ENCODE measurements around the gene CTNNBIP1.

CTNNBIP1 gene

DNA sequence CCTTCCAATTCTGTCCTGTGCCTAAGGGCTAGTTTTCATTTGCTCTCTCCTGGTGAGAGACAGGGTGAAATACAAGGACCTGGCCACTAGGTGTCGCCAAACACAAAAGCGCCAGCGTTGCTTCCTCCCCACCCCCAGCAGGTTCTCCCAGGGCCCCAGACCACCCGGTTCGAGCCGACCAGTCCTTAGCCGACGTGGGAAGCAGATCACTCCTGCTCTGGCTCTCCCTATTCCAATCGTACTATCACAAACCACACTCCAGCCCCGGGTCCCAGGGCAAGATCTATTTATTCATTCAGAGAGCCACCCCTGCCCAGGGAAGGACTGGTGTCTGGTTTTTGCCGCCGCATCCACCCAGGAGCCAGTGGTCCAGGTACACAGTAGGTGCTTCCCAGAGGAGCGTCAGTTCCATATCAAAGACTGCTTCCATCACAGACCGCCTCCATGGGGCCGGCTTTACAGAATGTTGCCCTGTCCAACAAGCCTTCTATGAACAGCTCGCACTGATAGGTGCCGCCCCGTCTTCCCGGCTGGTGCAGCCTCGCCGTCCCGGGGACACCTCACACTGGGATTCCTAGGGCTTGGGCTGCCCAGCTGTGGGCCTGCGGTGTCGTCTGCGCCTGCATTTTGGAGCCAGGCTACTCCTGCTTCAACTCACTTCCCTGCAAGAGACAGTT, 35.0 kb downstream of the CTNNBIP1 start:
- H3K4me3 ChIP-seq (ENCODE audit: low read depth, low read length) = no peak overlapping the region
- H3K4me1 ChIP-seq (ENCODE audit: control insufficient read depth, insufficient read depth, low read length) = no peaks in the 10 kb centered on the region; the same call in 1 of the 2 replicates
- H3K36me3 ChIP-seq (ENCODE audit: control insufficient read depth in 2 of 2, insufficient read depth in 1 of 2, low read length in 2 of 2) = peaks cover 0 to 9% of the 10 kb centered on the region in 2 experiments; a peak in 1 of 3 replicates
- H3K9me3 ChIP-seq (ENCODE audit: control insufficient read depth, insufficient read depth, low read depth, low read length) = no peaks in the 10 kb centered on the region
- H3K27ac ChIP-seq (ENCODE audit: extremely low read depth, low read depth, low read length) = no peak overlapping the region
- CTCF ChIA-PET = interaction anchor here (0.5 to 3.8 kb wide), 29 partner anchors 9 to 957 kb away, joined by 3 to 24 read pairs (median 4); partner anchors contain the start of genes LZIC and NMNAT1
- POLR2A ChIA-PET = no interaction called here
- TF ChIP-seq PATZ1 (tag by site-specific recombination; IDR thresholded peaks at IDR 0.05) (peak; percentile 75), REST (tag by site-specific recombination; IDR thresholded peaks at IDR 0.05) (no peak), ZFP3 (tag by site-specific recombination; IDR thresholded peaks at IDR 0.05; ENCODE audit: low read depth) (no peak), GLI2 (tag by site-specific recombination; IDR thresholded peaks at IDR 0.05; ENCODE audit: borderline replicate concordance, low read depth) (no peak), ZNF223 (tag by site-specific recombination; IDR thresholded peaks at IDR 0.05) (no peak), RBAK (tag by site-specific recombination; IDR thresholded peaks at IDR 0.05) (no peak), ZNF777 (tag by site-specific recombination; IDR thresholded peaks at IDR 0.05; ENCODE audit: borderline replicate concordance) (no peak), ZNF10 (tag by site-specific recombination; IDR thresholded peaks at IDR 0.05) (no peak), ZBTB1 (tag by site-specific recombination; IDR thresholded peaks at IDR 0.05) (no peak), ZNF521 (tag by site-specific recombination; IDR thresholded peaks at IDR 0.05) (no peak), ZNF623 (tag by site-specific recombination; IDR thresholded peaks at IDR 0.05) (no peak), ZNF654 (tag by site-specific recombination; IDR thresholded peaks at IDR 0.05; ENCODE audit: low read depth) (peak; percentile 87), HOXC10 (CRISPR knock-in tag; IDR thresholded peaks at IDR 0.05) (no peak), IKZF3 (tag by site-specific recombination; IDR thresholded peaks at IDR 0.05) (no peak), ZNF19 (tag by site-specific recombination; IDR thresholded peaks at IDR 0.05; ENCODE audit: low read depth) (no peak), ZBTB48 (tag by site-specific recombination; IDR thresholded peaks at IDR 0.05) (peak; percentile 37; the same call in 1 of the 2 replicates), ZNF2 (tag by site-specific recombination; IDR thresholded peaks at IDR 0.05) (0 out of 2 replicates have a peak, but pooled peaks have one; percentile 43), SETDB1 (IDR thresholded peaks at IDR 0.05; ENCODE audit: insufficient read length, low read length) (no peak), ZSCAN16 (tag by site-specific recombination; IDR thresholded peaks at IDR 0.05) (no peak), ZBTB10 (tag by site-specific recombination; IDR thresholded peaks at IDR 0.05) (no peak), ZNF324 (tag by site-specific recombination; IDR thresholded peaks at IDR 0.05) (no peak), ZNF335 (tag by site-specific recombination; conservative IDR thresholded peaks at IDR 0.05) (peak; percentile 46; the same call in 1 of the 2 replicates)
- TF ChIP-seq, protein P1, sequence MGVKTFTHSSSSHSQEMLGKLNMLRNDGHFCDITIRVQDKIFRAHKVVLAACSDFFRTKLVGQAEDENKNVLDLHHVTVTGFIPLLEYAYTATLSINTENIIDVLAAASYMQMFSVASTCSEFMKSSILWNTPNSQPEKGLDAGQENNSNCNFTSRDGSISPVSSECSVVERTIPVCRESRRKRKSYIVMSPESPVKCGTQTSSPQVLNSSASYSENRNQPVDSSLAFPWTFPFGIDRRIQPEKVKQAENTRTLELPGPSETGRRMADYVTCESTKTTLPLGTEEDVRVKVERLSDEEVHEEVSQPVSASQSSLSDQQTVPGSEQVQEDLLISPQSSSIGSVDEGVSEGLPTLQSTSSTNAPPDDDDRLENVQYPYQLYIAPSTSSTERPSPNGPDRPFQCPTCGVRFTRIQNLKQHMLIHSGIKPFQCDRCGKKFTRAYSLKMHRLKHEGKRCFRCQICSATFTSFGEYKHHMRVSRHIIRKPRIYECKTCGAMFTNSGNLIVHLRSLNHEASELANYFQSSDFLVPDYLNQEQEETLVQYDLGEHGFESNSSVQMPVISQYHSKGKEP (tag by site-specific recombination; IDR thresholded peaks at IDR 0.05) = 0 out of 2 replicates have a peak, but pooled peaks have one; percentile 4
- TF ChIP-seq, protein P2, sequence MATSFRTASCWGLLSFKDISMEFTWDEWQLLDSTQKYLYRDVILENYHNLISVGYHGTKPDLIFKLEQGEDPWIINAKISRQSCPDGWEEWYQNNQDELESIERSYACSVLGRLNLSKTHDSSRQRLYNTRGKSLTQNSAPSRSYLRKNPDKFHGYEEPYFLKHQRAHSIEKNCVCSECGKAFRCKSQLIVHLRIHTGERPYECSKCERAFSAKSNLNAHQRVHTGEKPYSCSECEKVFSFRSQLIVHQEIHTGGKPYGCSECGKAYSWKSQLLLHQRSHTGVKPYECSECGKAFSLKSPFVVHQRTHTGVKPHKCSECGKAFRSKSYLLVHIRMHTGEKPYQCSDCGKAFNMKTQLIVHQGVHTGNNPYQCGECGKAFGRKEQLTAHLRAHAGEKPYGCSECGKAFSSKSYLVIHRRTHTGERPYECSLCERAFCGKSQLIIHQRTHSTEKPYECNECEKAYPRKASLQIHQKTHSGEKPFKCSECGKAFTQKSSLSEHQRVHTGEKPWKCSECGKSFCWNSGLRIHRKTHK (tag by site-specific recombination; IDR thresholded peaks at IDR 0.05) = no peak
- TF ChIP-seq, protein P3, sequence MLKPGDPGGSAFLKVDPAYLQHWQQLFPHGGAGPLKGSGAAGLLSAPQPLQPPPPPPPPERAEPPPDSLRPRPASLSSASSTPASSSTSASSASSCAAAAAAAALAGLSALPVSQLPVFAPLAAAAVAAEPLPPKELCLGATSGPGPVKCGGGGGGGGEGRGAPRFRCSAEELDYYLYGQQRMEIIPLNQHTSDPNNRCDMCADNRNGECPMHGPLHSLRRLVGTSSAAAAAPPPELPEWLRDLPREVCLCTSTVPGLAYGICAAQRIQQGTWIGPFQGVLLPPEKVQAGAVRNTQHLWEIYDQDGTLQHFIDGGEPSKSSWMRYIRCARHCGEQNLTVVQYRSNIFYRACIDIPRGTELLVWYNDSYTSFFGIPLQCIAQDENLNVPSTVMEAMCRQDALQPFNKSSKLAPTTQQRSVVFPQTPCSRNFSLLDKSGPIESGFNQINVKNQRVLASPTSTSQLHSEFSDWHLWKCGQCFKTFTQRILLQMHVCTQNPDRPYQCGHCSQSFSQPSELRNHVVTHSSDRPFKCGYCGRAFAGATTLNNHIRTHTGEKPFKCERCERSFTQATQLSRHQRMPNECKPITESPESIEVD (tag by site-specific recombination; IDR thresholded peaks at IDR 0.05) = no peak

Data from HEK293 (cell line).